HFFc6 (cell line): Measurements from ENCODE around the gene DNMT1. TPM values are rescaled to one million over a fixed set of nuclear protein-coding genes. Genes with fewer than 3 reads are reported as not detected.
"Not testable (repeated sequence)": the region's sequence is repeated elsewhere in the genome, so short reads cannot be mapped to it uniquely, and the experiment has no call there.

Experiments
- DNase-seq: peaks from one replicate; pipeline ENCODE4 v3.0.0-alpha.2; 2018
- H3K27ac Mint-ChIP-seq: 2 replicates; pipeline ENCODE4 v1.8.0; 2020; ENCODE audit warnings: mild to moderate bottlenecking, mixed read lengths
- H3K27me3 Mint-ChIP-seq: 2 replicates; pipeline ENCODE4 v1.8.0; 2021; ENCODE audit warnings: mild to moderate bottlenecking, moderate library complexity, mixed read lengths; ENCODE audit not compliant: insufficient read depth
- H3K36me3 Mint-ChIP-seq: 2 replicates; pipeline ENCODE4 v1.8.0; 2021; ENCODE audit warnings: low read depth, mixed read lengths
- H3K4me1 Mint-ChIP-seq: 2 replicates; pipeline ENCODE4 v1.8.0; 2020; ENCODE audit warnings: low read depth, mixed read lengths
- H3K4me3 Mint-ChIP-seq: 2 replicates; pipeline ENCODE4 v1.8.0; 2020; ENCODE audit warnings: mild to moderate bottlenecking, moderate library complexity, mixed read lengths
- H3K9me3 Mint-ChIP-seq: 2 replicates; pipeline ENCODE4 v1.8.0; 2020; ENCODE audit warnings: mild to moderate bottlenecking, mixed read lengths
- total RNA-seq, 6 experiments: library from RNA; stranded (reverse); fragmentation: NEBNext Ultra II Directional; extraction: Animal tissue kit (Norgen Biotek cat#: 25700); gene quantifications; 2 replicates in 1 of 6; 3 replicates in 5 of 6; pipeline ENCODE4 v1.2.3, GENCODE V29; 2021
- TF ChIP-seq, protein P1 (sequence below): fragments of 200-600 bp; sonication (generic); IDR thresholded peaks from 2 replicates; pipeline ENCODE4 v1.5.0; 2021; ENCODE audit warnings: antibody characterized with exemption, mild to moderate bottlenecking

The DNMT1 gene
- total RNA-seq, 6 experiments from 2014 or later = 74.5 to 135 (median 125) TPM

DNA sequence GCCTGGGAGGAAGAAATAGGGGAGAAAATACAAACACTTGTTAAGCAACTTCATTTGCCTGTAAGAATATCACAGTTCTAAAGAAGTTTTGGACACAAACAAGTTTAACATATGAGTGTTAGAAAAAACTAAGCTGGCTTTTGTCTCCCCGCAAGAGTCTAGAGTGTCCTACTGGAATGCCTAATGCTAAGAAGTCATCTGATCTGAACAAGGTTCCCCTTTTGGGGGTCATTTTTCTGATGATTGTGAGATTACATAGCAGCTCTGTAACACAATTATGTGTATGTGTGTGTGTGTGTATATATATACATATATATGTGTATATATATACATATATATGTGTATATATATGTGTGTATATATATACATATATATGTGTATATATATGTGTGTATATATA is 12.7 kb downstream of the DNMT1 start:
- TF ChIP-seq, protein P1, sequence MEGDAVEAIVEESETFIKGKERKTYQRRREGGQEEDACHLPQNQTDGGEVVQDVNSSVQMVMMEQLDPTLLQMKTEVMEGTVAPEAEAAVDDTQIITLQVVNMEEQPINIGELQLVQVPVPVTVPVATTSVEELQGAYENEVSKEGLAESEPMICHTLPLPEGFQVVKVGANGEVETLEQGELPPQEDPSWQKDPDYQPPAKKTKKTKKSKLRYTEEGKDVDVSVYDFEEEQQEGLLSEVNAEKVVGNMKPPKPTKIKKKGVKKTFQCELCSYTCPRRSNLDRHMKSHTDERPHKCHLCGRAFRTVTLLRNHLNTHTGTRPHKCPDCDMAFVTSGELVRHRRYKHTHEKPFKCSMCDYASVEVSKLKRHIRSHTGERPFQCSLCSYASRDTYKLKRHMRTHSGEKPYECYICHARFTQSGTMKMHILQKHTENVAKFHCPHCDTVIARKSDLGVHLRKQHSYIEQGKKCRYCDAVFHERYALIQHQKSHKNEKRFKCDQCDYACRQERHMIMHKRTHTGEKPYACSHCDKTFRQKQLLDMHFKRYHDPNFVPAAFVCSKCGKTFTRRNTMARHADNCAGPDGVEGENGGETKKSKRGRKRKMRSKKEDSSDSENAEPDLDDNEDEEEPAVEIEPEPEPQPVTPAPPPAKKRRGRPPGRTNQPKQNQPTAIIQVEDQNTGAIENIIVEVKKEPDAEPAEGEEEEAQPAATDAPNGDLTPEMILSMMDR = no peak
- H3K36me3 Mint-ChIP-seq = peaks cover 3% of the 10 kb centered on the region; the same call in 1 of the 2 replicates
- no peak for DNase-seq
- no peaks in the 10 kb centered on the region; the same call in 1 of the 2 replicates for H3K27me3 Mint-ChIP-seq
- H3K4me1 Mint-ChIP-seq = no peaks in the 10 kb centered on the region
- no peak overlapping the region for H3K27ac Mint-ChIP-seq
- H3K9me3 Mint-ChIP-seq = no peaks in the 10 kb centered on the region
- H3K4me3 Mint-ChIP-seq = no peak overlapping the region

DNA sequence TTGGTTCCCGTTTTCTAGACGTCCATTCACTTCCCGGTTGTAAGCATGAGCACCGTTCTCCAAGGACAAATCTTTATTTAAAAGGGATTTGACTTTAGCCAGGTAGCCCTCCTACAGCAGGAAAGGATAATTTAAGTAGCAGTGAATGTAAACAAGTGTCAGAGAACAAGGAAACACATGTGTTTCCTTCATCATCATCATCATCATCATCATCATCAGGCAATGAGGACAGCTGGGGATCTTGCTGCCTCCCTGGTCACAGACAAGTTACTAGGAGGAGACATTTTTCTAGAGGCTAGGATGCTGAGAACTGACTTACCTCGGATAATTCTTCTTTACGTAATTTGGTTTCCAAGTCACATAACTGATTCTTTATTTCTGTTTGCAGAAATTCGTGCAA is 14.3 kb downstream of the DNMT1 start:
- Mint-ChIP-seq H3K4me1 (no peaks in the 10 kb centered on the region), H3K36me3 (peaks cover 9% of the 10 kb centered on the region; the same call in 1 of the 2 replicates), H3K9me3 (no peaks in the 10 kb centered on the region), H3K27me3 (no peaks in the 10 kb centered on the region; the same call in 1 of the 2 replicates), H3K27ac (no peak overlapping the region), H3K4me3 (no peak overlapping the region)
- no peak for DNase-seq
- TF ChIP-seq, protein P1 = no peak

- not testable (repeated sequence) for H3K27ac Mint-ChIP-seq, H3K4me3 Mint-ChIP-seq, DNase-seq, H3K9me3 Mint-ChIP-seq, H3K4me1 Mint-ChIP-seq, H3K27me3 Mint-ChIP-seq
- peaks cover 13% of the 10 kb centered on the region; the same call in 1 of the 2 replicates for H3K36me3 Mint-ChIP-seq
These were observed 14.7 kb downstream of the DNMT1 start for GRCh38 chr19:10180024-10180423.

DNA sequence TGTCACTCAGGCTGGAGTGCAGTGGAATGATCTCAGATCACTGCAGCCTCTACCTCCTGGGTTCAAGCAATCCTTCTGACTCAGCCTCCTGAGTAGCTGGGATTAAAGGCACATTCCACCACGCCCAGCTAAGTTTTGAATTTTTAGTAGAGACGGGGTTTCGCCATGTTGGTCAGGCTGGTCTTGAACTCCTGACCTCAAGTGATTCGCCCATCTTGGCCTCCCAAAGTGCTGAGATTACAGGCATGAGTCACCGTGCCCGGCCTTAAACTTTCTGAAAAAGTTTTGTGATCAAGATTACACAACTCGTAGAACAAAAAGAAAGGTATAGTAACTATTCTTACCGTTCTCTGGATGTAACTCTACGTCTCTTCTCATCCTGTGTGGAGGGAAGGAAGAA is 21.2 kb downstream of the DNMT1 start:
- DNase-seq = peak; percentile 57
- H3K27me3 Mint-ChIP-seq = no peaks in the 10 kb centered on the region
- TF ChIP-seq, protein P1 = no peak
- H3K4me3 Mint-ChIP-seq = peak overlapping the region; percentile 15; the same call in 1 of the 2 replicates
- peak overlapping the region; percentile 85 for H3K27ac Mint-ChIP-seq
- H3K4me1 Mint-ChIP-seq = peaks cover 15% of the 10 kb centered on the region
- no peaks in the 10 kb centered on the region for H3K9me3 Mint-ChIP-seq
- peaks cover 33% of the 10 kb centered on the region for H3K36me3 Mint-ChIP-seq

GRCh38 chr19:10168386-10168948 is 26.3 kb downstream of the DNMT1 start:
- H3K4me1 Mint-ChIP-seq = peaks cover 6% of the 10 kb centered on the region
- no peak overlapping the region; the same call in 1 of the 2 replicates for H3K27ac Mint-ChIP-seq
- H3K9me3 Mint-ChIP-seq = no peaks in the 10 kb centered on the region
- TF ChIP-seq, protein P1 = no peak
- no peaks in the 10 kb centered on the region; the same call in 1 of the 2 replicates for H3K27me3 Mint-ChIP-seq
- H3K4me3 Mint-ChIP-seq = no peak overlapping the region
- H3K36me3 Mint-ChIP-seq = peaks cover 26% of the 10 kb centered on the region
- no peak for DNase-seq

GRCh38 chr19:10167459-10167858 is 27.3 kb downstream of the DNMT1 start:
- Mint-ChIP-seq H3K36me3 (peaks cover 26% of the 10 kb centered on the region; the same call in 1 of the 2 replicates), H3K4me3 (no peak overlapping the region), H3K27me3 (no peaks in the 10 kb centered on the region; the same call in 1 of the 2 replicates), H3K4me1 (no peaks in the 10 kb centered on the region), H3K27ac (no peak overlapping the region), H3K9me3 (no peaks in the 10 kb centered on the region)
- TF ChIP-seq, protein P1 = no peak
- DNase-seq = no peak

- H3K4me3 Mint-ChIP-seq, DNase-seq, H3K27me3 Mint-ChIP-seq, H3K4me1 Mint-ChIP-seq, H3K27ac Mint-ChIP-seq, H3K9me3 Mint-ChIP-seq: not testable (repeated sequence)
- peaks cover 29% of the 10 kb centered on the region; the same call in 1 of the 2 replicates for H3K36me3 Mint-ChIP-seq
These were observed 28.3 kb downstream of the DNMT1 start for GRCh38 chr19:10166501-10166900.
